Measurements from ENCODE around the gene FARS2.

FARS2 gene

GRCh38 chr6:5599127-5599526, 337.8 kb downstream of the FARS2 start:
- DNase-seq = no peak

- no peak for DNase-seq
These were observed 344.6 kb downstream of the FARS2 start for GRCh38 chr6:5605937-5606336.

- DNase-seq = no peak
These were observed 345.2 kb downstream of the FARS2 start for GRCh38 chr6:5606546-5606945.

- DNase-seq = no peak
These were observed 349.3 kb downstream of the FARS2 start for GRCh38 chr6:5610640-5611039.

- DNase-seq = no peak
These were observed 355.9 kb downstream of the FARS2 start for GRCh38 chr6:5617179-5617578.

GRCh38 chr6:5619249-5619648, 357.9 kb downstream of the FARS2 start:
- no peak for DNase-seq

- DNase-seq = no peak
These were observed 361.1 kb downstream of the FARS2 start for GRCh38 chr6:5622276-5623005.

GRCh38 chr6:5623769-5624168, 362.5 kb downstream of the FARS2 start:
- no peak for DNase-seq

GRCh38 chr6:5624256-5624655, 362.9 kb downstream of the FARS2 start:
- no peak for DNase-seq

- no peak for DNase-seq
These were observed 365.6 kb downstream of the FARS2 start for GRCh38 chr6:5626727-5627426.

GRCh38 chr6:5630636-5631035, 369.3 kb downstream of the FARS2 start:
- DNase-seq = no peak

GRCh38 chr6:5632348-5632935, 371.1 kb downstream of the FARS2 start:
- no peak for DNase-seq

- DNase-seq = no peak
These were observed 373.2 kb downstream of the FARS2 start for GRCh38 chr6:5634525-5634924.

- DNase-seq = no peak
These were observed 375.1 kb downstream of the FARS2 start for GRCh38 chr6:5636210-5637030.

GRCh38 chr6:5637714-5638113, 376.4 kb downstream of the FARS2 start:
- DNase-seq = no peak

- no peak for DNase-seq
These were observed 377.4 kb downstream of the FARS2 start for GRCh38 chr6:5638666-5639065.

GRCh38 chr6:5639193-5639592, 377.9 kb downstream of the FARS2 start:
- DNase-seq = no peak

- no peak for DNase-seq
These were observed 379.3 kb downstream of the FARS2 start for GRCh38 chr6:5640614-5641013.

- no peak for DNase-seq
These were observed 383.3 kb downstream of the FARS2 start for GRCh38 chr6:5644523-5645185.

GRCh38 chr6:5645328-5646290, 384.3 kb downstream of the FARS2 start:
- DNase-seq = no peak

GRCh38 chr6:5652406-5653137, 391.3 kb downstream of the FARS2 start:
- DNase-seq = no peak

Data from left hindlimb (tissue), 1 donor.